ENCODE data around the gene SLC35D1. TPM values are rescaled to one million over a fixed set of nuclear protein-coding genes. Genes with fewer than 3 reads are reported as not detected.
"Not testable (repeated sequence)": the region's sequence is repeated elsewhere in the genome, so short reads cannot be mapped to it uniquely, and the experiment has no call there.

Gene SLC35D1
- total RNA-seq, 2 donors from 2014 or later: 77.5 to 82.7 TPM

GRCh38 chr1:67001682-67002425, 52.1 kb downstream of the SLC35D1 start:
- no peak for DNase-seq
- peak; percentile 88 for ATAC-seq
- intact Hi-C loops (cut with DNase I, micrococcal nuclease): no loop called here

- no peak for DNase-seq
- ATAC-seq: no peak
- intact Hi-C loops (cut with DNase I, micrococcal nuclease): loop anchor here in 1 of 2 donors (10.0 kb wide), 1 partner anchor 55 kb away; the partner anchor contains the start of gene SLC35D1
Measured at GRCh38 chr1:66999640-67000400, 54.1 kb downstream of the SLC35D1 start.

GRCh38 chr1:66998972-66999371, 55.0 kb downstream of the SLC35D1 start:
- intact Hi-C loops (cut with DNase I, micrococcal nuclease): loop anchor here in 1 of 2 donors (10.0 kb wide), 1 partner anchor 56 kb away; the partner anchor contains the start of gene SLC35D1
- DNase-seq (no peak), ATAC-seq (no peak)

GRCh38 chr1:66996018-66996682, 57.8 kb downstream of the SLC35D1 start:
- ATAC-seq (peak; percentile 80), DNase-seq (peak; percentile 54 to 68)
- intact Hi-C loops (cut with DNase I, micrococcal nuclease): loop anchor here in 1 of 2 donors (2.0 to 10.0 kb wide), 2 partner anchors 59 to 155 kb away; partner anchors contain the start of gene SLC35D1

GRCh38 chr1:66993076-66993475, 60.9 kb downstream of the SLC35D1 start:
- intact Hi-C loops (cut with DNase I, micrococcal nuclease): loop anchor here in 1 of 2 donors (10.0 kb wide), 1 partner anchor 62 kb away; the partner anchor contains the start of gene SLC35D1
- ATAC-seq: no peak

GRCh38 chr1:66985835-66986234, 68.1 kb downstream of the SLC35D1 start:
- intact Hi-C loops (cut with DNase I, micrococcal nuclease): no loop called here
- ATAC-seq: no peak
- no peak for DNase-seq

More at GRCh38 chr1:66993076-66993475, 60.9 kb downstream of the SLC35D1 start:
- DNase-seq: no peak

- ATAC-seq: no peak
- intact Hi-C loops (cut with DNase I, micrococcal nuclease): no loop called here
- no peak for DNase-seq
Measured at GRCh38 chr1:66984491-66984890, 69.5 kb downstream of the SLC35D1 start.

- ATAC-seq: peak; percentile 42
- DNase-seq: no peak
- intact Hi-C loops (cut with DNase I, micrococcal nuclease): no loop called here
Measured at GRCh38 chr1:66982561-66983260, 71.2 kb downstream of the SLC35D1 start.

GRCh38 chr1:66981679-66982078, 72.3 kb downstream of the SLC35D1 start:
- intact Hi-C loops (cut with DNase I, micrococcal nuclease): no loop called here

GRCh38 chr1:66980745-66981367, 73.1 kb downstream of the SLC35D1 start:
- ATAC-seq: peak; percentile 80
- DNase-seq: no peak
- intact Hi-C loops (cut with DNase I, micrococcal nuclease): no loop called here

More at GRCh38 chr1:66981679-66982078, 72.3 kb downstream of the SLC35D1 start:
- ATAC-seq: peak; percentile 66
- peak; percentile 35 to 43 for DNase-seq

GRCh38 chr1:66979621-66980020, 74.3 kb downstream of the SLC35D1 start:
- intact Hi-C loops (cut with DNase I, micrococcal nuclease): loop anchor here in 1 of 2 donors (10.0 kb wide), 1 partner anchor 515 kb away; no protein-coding TSS in a partner anchor
- not testable (repeated sequence) for ATAC-seq, DNase-seq

GRCh38 chr1:66978201-66978600, 75.7 kb downstream of the SLC35D1 start:
- intact Hi-C loops (cut with DNase I, micrococcal nuclease): loop anchor here in 1 of 2 donors (10.0 kb wide), 1 partner anchor 517 kb away; no protein-coding TSS in a partner anchor
- ATAC-seq: no peak

GRCh38 chr1:66968574-66968973, 85.4 kb downstream of the SLC35D1 start:
- ATAC-seq (no peak), DNase-seq (no peak)
- intact Hi-C loops (cut with DNase I, micrococcal nuclease): no loop called here

More at GRCh38 chr1:66978201-66978600, 75.7 kb downstream of the SLC35D1 start:
- DNase-seq: no peak

- ATAC-seq; intact Hi-C loops (cut with DNase I, micrococcal nuclease); DNase-seq: not testable (repeated sequence)
Measured at GRCh38 chr1:66966188-66966873, 87.6 kb downstream of the SLC35D1 start.

- DNase-seq (no peak), ATAC-seq (no peak)
- intact Hi-C loops (cut with DNase I, micrococcal nuclease): no loop called here
Measured at GRCh38 chr1:66957938-66958337, 96.0 kb downstream of the SLC35D1 start.

- intact Hi-C loops (cut with DNase I, micrococcal nuclease): no loop called here
- ATAC-seq (no peak), DNase-seq (no peak)
Measured at GRCh38 chr1:66954208-66954607, 99.7 kb downstream of the SLC35D1 start.

- intact Hi-C loops (cut with DNase I, micrococcal nuclease): no loop called here
- DNase-seq (no peak), ATAC-seq (no peak)
Measured at GRCh38 chr1:66951513-66951912, 102.4 kb downstream of the SLC35D1 start.

All from left colon (tissue), 2 donors.